Upper lobe of left lung (tissue), 6 donors: Measurements from ENCODE around the gene IGF2R. TPM values are rescaled to one million over a fixed set of nuclear protein-coding genes. Genes with fewer than 3 reads are reported as not detected.

Experiments
- ATAC-seq, 2 donors: fragments of 200-7000 bp; cut with Tn5 transposase; one replicate each; pipeline ENCODE4 v1.9.1; 2022; ENCODE audit warnings: mild to moderate bottlenecking in 2 of 2, moderate library complexity in 2 of 2; ENCODE audit not compliant: low FRiP score in 2 of 2
- DNase-seq, 2 donors: peaks; one replicate each; pipeline ENCODE4 v3.0.0-alpha.2; 2019 to 2020
- H3K27ac ChIP-seq, 4 donors: fragments of 200-600 bp; sonication (generic); one replicate each; pipeline ENCODE4 v1.5.1; 2016 to 2019
- H3K27me3 ChIP-seq, 4 donors: fragments of 200-600 bp; sonication (generic); one replicate each; pipeline ENCODE4 v1.5.1; 2017 to 2019
- H3K36me3 ChIP-seq, 4 donors: fragments of 200-600 bp; sonication (generic); one replicate each; pipeline ENCODE4 v1.5.1; 2016 to 2019
- H3K4me1 ChIP-seq, 4 donors: fragments of 200-600 bp; sonication (generic); one replicate each; pipeline ENCODE4 v1.5.1; 2018 to 2019
- H3K4me3 ChIP-seq, 4 donors: fragments of 200-600 bp; sonication (generic); one replicate each; pipeline ENCODE4 v1.5.1; 2017 to 2019; ENCODE audit warnings: mild to moderate bottlenecking in 2 of 4, moderate library complexity in 1 of 4
- H3K9me3 ChIP-seq, 4 donors: fragments of 200-600 bp; sonication (generic); one replicate each; pipeline ENCODE4 v1.5.1; 2018 to 2019
- CTCF ChIP-seq, 6 experiments: fragments of 450-650 bp in 4 of 6; fragments of 200-600 bp in 2 of 6; sonication (generic) in 2 of 6; IDR thresholded peaks; one replicate each; pipeline ENCODE4 v1.5.1; 2016 to 2019; ENCODE audit warnings: antibody characterized with exemption in 6 of 6
- EP300 ChIP-seq, 4 donors: sonication (generic); formaldehyde crosslinking; IDR thresholded peaks; one replicate each; pipeline ENCODE4 v1.5.1; 2017; ENCODE audit warnings: antibody characterized with exemption in 4 of 4, control low read depth in 2 of 4
- POLR2A ChIP-seq, 4 donors: fragments of 450-650 bp; IDR thresholded peaks; one replicate each; pipeline ENCODE4 v1.5.1; 2016 to 2017; ENCODE audit warnings: antibody characterized with exemption in 4 of 4, mild to moderate bottlenecking in 2 of 4
- POLR2AphosphoS5 ChIP-seq, 2 donors: sonication (generic); formaldehyde crosslinking; IDR thresholded peaks; one replicate each; pipeline ENCODE4 v1.5.1; 2017; ENCODE audit warnings: antibody characterized with exemption in 2 of 2
- WGBS, 2 donors: methylation state at CpG; one replicate each; pipeline ENCODE4 v1.1.5; 2017 to 2018; 5-methylcytosine and 5-hydroxymethylcytosine counted together
- total RNA-seq, 6 donors: library from RNA; depleted of rRNA in 4 of 6; stranded (reverse); fragments of >200 nt in 4 of 6; gene quantifications; one replicate each; pipeline versions ENCODE4 v1.1.0 to v1.2.1, GENCODE V29; 2016 to 2021
- donor health status: DM: no; HTN: no; CAD: no; lungs with moderate emphysema.
- donor health status: DM: no; HTN: yes; CAD: no; lungs with severe emphysema.

The IGF2R gene
- total RNA-seq, 6 donors from 2014 or later = 103 to 150 (median 128) TPM

GRCh38 chr6:159935633-159936032 is 33.2 kb upstream of the IGF2R start:
- no peaks in the 10 kb centered on the region for H3K27me3 ChIP-seq
- no peak overlapping the region for H3K4me3 ChIP-seq
- DNase-seq (no peak), ATAC-seq (peak in 1 of 2 donors; percentile 28)
- H3K4me1 ChIP-seq = peaks cover 0 to 3% (median 0%) of the 10 kb centered on the region in 4 donors
- no peaks in the 10 kb centered on the region for H3K9me3 ChIP-seq
- 98 to 100% methylated on average over 2 of the region's 2 CpGs for WGBS, 2 donors
- TF ChIP-seq POLR2AphosphoS5 (IDR thresholded peaks at IDR 0.05) (no peak), CTCF (IDR thresholded peaks at IDR 0.05) (no peak)
- H3K36me3 ChIP-seq = no peaks in the 10 kb centered on the region
- no peak overlapping the region for H3K27ac ChIP-seq

- Histone ChIP-seq H3K27me3 (no peaks in the 10 kb centered on the region), H3K27ac (no peak overlapping the region), H3K9me3 (peaks cover 0 to 9% (median 4%) of the 10 kb centered on the region in 4 donors), H3K4me1 (peaks cover 0 to 9% (median 7%) of the 10 kb centered on the region in 4 donors), H3K4me3 (no peak overlapping the region), H3K36me3 (no peaks in the 10 kb centered on the region)
- TF ChIP-seq POLR2A (IDR thresholded peaks at IDR 0.05) = no peak
- no peak for TF ChIP-seq CTCF (IDR thresholded peaks at IDR 0.05)
- TF ChIP-seq POLR2AphosphoS5 (IDR thresholded peaks at IDR 0.05) = no peak
- no peak for TF ChIP-seq EP300 (IDR thresholded peaks at IDR 0.05)
- 77 to 78% methylated on average over 6 of the region's 6 CpGs for whole genome bisulfite sequencing, 2 donors
- DNase-seq (no peak), ATAC-seq (no peak)
Observed at GRCh38 chr6:159939591-159940016, 29.3 kb upstream of the IGF2R start.

- Histone ChIP-seq H3K9me3 (peaks cover 0 to 13% (median 4%) of the 10 kb centered on the region in 4 donors), H3K36me3 (no peaks in the 10 kb centered on the region), H3K4me3 (no peak overlapping the region), H3K27ac (no peak overlapping the region), H3K4me1 (peaks cover 0 to 9% (median 7%) of the 10 kb centered on the region in 4 donors), H3K27me3 (no peaks in the 10 kb centered on the region)
- ATAC-seq (peak in 1 of 2 donors; percentile 34), DNase-seq (no peak)
- TF ChIP-seq POLR2AphosphoS5 (IDR thresholded peaks at IDR 0.05) (no peak), CTCF (IDR thresholded peaks at IDR 0.05) (peak; percentile 17 to 50 (median 29))
- WGBS, 2 donors = 72 to 77% methylated on average over 8 to 11 of the region's 11 CpGs
Observed at GRCh38 chr6:159941286-159942113, 27.4 kb upstream of the IGF2R start.

DNA sequence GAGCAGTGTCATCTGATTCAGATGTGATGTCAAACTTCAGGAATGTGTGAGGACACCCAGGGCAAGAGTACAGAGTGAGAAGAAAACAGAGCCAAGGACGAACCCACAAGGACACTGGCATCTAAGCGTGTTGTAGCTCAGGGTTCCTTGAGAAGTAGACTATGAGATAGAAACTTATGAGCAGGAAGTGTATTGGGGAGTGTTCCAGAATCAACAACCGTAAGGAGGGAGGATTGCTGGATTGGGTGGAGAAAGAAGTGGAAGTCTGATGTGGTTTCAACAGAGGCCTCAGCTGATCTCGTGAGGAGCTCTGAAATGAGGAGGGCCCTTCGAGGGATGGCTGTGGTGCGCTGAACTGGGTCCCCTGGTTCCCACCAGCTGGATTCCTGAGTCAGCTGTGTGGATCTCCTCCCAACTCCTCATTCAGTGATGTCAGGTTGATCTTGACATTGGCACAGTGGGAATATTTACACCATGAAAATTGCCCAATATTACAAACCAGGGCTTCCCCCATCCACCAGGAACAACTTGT is 25.7 kb upstream of the IGF2R start:
- Histone ChIP-seq H3K27me3 (no peaks in the 10 kb centered on the region), H3K9me3 (peaks cover 0 to 13% (median 4%) of the 10 kb centered on the region in 4 donors), H3K4me3 (no peak overlapping the region), H3K4me1 (peaks cover 0 to 9% (median 7%) of the 10 kb centered on the region in 4 donors), H3K36me3 (no peaks in the 10 kb centered on the region), H3K27ac (peak overlapping the region in 2 of 4 donors; percentile 50 to 56)
- DNase-seq (peak in 1 of 2 donors; percentile 60), ATAC-seq (peak; percentile 38 to 81)
- 52% methylated on average over 5 to 6 of the region's 6 CpGs for WGBS, 2 donors
- TF ChIP-seq EP300 (IDR thresholded peaks at IDR 0.05) (no peak), CTCF (IDR thresholded peaks at IDR 0.05) (no peak), POLR2A (IDR thresholded peaks at IDR 0.05) (no peak), POLR2AphosphoS5 (IDR thresholded peaks at IDR 0.05) (no peak)
